ENCODE results near the gene RASA4B. TPM values are rescaled to one million over a fixed set of nuclear protein-coding genes. Genes with fewer than 3 reads are reported as not detected.
"Not testable (repeated sequence)": the region's sequence is repeated elsewhere in the genome, so short reads cannot be mapped to it uniquely, and the experiment has no call there.

Gene RASA4B
- total RNA-seq = 10 to 100 TPM in 3 of 4 donors, 1 to 10 TPM in 1; 4.2 to 39.2 (median 18.5) TPM

DNA sequence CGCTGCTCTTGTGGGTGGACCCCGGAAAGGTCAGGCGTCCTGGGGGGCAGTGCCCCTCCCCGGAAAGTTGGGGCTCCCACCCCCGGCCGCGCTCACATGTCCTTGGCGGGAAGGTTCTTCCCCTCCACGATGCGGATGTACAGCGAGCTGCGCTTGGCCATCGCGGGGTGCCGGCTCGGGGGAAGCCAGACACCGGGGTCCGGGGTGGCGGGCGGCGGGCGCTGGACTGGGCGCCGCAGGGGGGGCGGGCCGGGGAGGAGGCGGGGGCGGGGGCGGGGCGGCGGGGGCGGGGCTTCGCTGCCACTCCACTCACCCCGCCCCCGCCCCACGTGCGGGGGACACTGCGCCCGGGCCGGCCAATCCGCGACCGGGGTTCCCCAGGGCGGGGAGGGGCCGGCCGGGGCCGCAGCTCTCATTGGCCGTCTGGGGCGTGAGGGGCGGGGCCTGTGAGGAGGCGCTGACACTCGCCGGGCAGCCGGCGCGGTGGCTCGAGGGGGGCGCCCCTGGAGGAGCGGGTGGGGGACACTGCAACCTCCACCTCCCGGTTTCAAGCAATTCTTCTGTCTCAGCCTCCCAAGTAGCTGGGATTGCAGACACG is at the start of gene RASA4B:
Gene RASA4B, minus strand, starts transcription at position 228 of the 598 bp plus-strand sequence. Its CDS starts 67 bp downstream, at position 161.
- peak within 1 kb of the TSS in 3 of 4 donors; percentile 37 to 55 (median 41) for H3K4me3 ChIP-seq
- intact Hi-C loops (cut with DNase I); DNase-seq (ENCODE audit: extremely low spot score); H3K4me1 ChIP-seq; H3K36me3 ChIP-seq; H3K9me3 ChIP-seq; H3K27me3 ChIP-seq; H3K27ac ChIP-seq (replicated peaks in 1 of 4): not testable (repeated sequence)
- WGBS = no CpG with 5 or more reads among the region's 61 CpGs

DNA sequence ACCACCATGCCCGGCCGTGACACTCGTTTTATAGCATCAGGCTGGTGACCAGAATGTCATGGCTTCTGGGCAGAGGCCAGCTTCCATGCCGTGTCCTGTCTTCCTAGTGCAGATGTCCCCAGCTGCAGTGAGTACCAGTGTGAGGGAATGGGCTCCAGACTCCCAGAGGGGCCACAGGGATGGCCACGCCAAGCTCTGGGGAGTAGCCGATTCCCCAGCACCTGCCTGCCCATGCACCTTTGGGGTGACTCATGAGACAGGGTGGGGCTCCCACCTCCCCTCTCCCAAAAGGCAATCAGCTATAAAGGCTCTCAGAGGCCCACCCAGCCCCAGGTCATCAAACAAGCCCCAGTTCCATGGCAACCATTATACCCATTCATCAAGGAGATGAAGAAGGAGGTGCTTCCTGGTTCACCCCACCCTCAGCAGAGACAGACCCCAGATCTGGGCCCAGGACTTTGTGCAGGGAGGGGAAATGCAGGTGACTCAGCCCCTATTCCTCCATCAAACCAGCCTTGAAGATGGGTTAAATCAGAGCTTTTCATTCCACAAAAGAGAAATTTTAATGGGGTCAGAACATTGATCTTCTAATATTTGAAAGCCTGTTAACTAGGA is 33.3 kb upstream of the RASA4B start, which contains the start of gene SPDYE2:
Gene SPDYE2, plus strand, starts transcription at position 419 of the 615 bp plus-strand sequence. CDS start 2,030 bp downstream, outside the sequence.
- H3K36me3 ChIP-seq; intact Hi-C loops (cut with DNase I); H3K27ac ChIP-seq (replicated peaks in 1 of 4); DNase-seq (ENCODE audit: extremely low spot score); H3K4me3 ChIP-seq; H3K4me1 ChIP-seq; H3K27me3 ChIP-seq; H3K9me3 ChIP-seq: not testable (repeated sequence)
- no CpG with 5 or more reads among the region's 6 CpGs for WGBS

DNA sequence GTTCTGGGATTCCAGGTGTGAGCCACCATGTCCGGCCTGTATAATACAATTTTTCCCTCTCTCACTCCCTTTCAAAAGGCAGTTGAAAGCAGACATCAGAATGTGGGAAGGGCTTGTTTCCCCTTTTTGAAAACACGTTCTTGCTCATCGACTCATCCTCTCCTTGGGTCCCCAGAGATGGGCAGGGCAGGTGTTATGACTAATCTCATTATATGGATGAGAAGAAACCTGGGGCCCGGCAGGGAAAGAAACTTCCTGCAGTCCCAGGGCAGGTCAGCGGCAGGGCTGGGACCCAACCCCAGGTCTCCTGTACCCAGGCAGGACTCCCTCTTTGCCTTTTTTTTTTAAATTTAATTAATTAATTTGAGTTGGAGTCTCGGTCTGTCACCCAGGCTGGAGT is 28.8 kb upstream of the RASA4B start:
- H3K9me3 ChIP-seq; H3K36me3 ChIP-seq; DNase-seq (ENCODE audit: extremely low spot score); H3K4me3 ChIP-seq; intact Hi-C loops (cut with DNase I); H3K27me3 ChIP-seq; H3K27ac ChIP-seq (replicated peaks in 1 of 4); H3K4me1 ChIP-seq: not testable (repeated sequence)
- no CpG with 5 or more reads among the region's 6 CpGs for WGBS

DNA sequence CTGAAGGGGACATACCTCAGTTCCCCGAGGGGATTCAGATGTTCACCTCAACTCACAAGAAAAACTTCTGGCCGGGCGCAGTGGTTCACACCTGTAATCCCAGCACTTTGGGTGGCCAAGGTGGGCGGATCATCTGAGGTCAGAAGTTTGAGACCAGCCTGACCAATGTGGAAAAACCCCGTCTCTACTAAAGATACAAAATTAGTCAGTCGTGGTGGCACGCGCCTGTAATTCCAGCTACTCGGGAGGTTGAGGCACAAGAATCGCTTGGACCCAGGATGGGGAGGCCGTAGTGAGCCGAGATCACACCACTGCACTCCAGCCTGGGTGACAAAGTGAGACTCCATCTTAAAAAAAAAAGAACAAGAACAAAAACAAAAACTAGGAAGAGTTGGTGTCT is 27.7 kb upstream of the RASA4B start:
- H3K36me3 ChIP-seq; H3K27me3 ChIP-seq; H3K9me3 ChIP-seq; H3K27ac ChIP-seq (replicated peaks in 1 of 4); H3K4me1 ChIP-seq; intact Hi-C loops (cut with DNase I); DNase-seq (ENCODE audit: extremely low spot score); H3K4me3 ChIP-seq: not testable (repeated sequence)
- WGBS = no CpG with 5 or more reads among the region's 12 CpGs

DNA sequence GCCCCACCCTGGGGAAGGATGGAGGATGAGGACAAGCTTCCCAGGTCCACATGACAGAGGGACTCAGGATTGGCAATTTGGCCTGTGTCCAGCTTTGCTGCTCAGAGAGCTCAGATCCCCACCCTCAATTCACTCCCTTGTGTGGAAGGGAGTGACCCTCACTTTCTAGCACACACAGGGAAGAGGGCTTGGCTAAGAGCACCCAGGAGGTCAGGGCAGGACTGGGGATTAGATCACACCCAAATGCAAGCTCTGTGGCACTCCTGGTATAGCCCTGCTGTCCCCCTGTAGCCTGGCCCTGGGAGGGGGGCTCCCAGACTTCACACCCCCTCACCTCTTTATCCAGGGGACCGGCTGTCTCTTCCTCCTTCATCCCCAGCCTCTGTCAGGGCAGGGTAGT is 26.8 kb upstream of the RASA4B start:
- H3K36me3 ChIP-seq = not testable (repeated sequence)

DNA sequence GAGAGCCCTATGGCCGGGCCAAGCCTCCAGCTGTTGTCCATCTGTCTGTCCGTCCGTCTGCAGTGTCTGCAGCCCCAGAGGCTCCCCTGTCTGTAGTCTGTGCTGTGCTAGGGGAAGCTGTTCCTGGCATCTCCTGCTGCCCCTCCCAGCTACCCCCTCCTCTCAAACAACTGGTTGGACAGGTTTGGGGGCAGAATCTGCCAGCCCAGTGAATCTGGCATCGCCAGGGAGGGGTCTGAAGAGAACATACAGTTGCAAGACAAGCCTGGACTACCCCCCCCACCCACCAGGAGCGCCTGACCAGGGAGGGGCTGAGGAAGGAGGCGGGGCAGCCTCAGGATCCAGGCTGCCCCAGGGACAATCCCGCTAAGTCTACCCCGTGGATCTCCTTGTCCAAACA is 26.0 kb upstream of the RASA4B start, which contains the start of gene UPK3BL2:
Gene UPK3BL2, minus strand, starts transcription at position 101 of the 400 bp plus-strand sequence. Its CDS starts 60 bp downstream, at position 41.
- H3K27me3 ChIP-seq; H3K9me3 ChIP-seq; H3K27ac ChIP-seq (replicated peaks in 1 of 4); H3K4me1 ChIP-seq; DNase-seq (ENCODE audit: extremely low spot score); H3K4me3 ChIP-seq; H3K36me3 ChIP-seq; intact Hi-C loops (cut with DNase I): not testable (repeated sequence)
- no CpG with 5 or more reads among the region's 8 CpGs for WGBS

More for the DNA sequence above, 26.8 kb upstream of the RASA4B start:
- no CpG with 5 or more reads among the region's 1 CpG for WGBS
- H3K4me1 ChIP-seq; DNase-seq (ENCODE audit: extremely low spot score); intact Hi-C loops (cut with DNase I); H3K27ac ChIP-seq (replicated peaks in 1 of 4); H3K4me3 ChIP-seq; H3K9me3 ChIP-seq; H3K27me3 ChIP-seq: not testable (repeated sequence)

DNA sequence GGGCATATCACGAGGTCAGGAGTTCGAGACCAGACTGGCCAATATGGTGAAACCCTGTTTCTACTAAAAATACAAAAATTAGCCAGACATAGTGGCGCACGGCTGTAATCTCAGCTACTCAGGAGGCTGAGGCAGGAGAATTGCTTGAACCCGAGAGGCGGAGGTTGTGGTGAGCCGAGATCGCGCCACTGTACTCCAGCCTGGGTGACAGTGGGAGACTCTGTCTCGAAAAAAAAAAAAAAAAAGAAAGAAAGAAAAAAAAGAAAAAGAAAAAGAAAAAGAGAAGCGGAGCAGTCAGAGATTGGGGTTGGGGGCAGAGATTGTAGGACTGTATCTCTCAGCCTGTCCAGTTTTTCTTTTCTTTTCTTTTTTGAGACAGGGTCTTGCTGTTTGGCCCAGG is 25.2 kb upstream of the RASA4B start:
- H3K9me3 ChIP-seq; H3K4me1 ChIP-seq; H3K27ac ChIP-seq (replicated peaks in 1 of 4); H3K4me3 ChIP-seq; H3K36me3 ChIP-seq; H3K27me3 ChIP-seq; DNase-seq (ENCODE audit: extremely low spot score); intact Hi-C loops (cut with DNase I): not testable (repeated sequence)
- no CpG with 5 or more reads among the region's 11 CpGs for WGBS

DNA sequence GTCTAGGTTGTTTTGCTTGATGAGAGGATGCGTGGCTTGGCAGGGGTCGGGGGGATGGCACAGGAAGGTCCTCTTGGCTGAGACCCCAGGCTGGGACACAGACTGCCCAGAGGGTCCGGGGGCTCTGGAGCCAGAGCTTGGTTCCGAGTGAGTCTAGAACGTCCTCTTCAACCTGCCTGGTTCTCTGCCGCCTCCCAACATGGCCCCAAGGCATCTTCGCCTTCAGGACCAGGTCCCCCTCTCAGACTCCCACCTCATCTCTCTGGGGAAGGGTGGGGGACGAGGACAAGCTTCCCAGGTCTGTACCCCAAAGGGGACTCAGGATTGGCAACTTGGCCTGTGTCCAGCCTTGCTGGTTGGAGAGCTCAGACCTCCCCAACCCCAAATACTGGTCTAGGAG is 24.5 kb upstream of the RASA4B start:
- intact Hi-C loops (cut with DNase I); H3K4me3 ChIP-seq; H3K27ac ChIP-seq (replicated peaks in 1 of 4); H3K4me1 ChIP-seq; H3K27me3 ChIP-seq; DNase-seq (ENCODE audit: extremely low spot score); H3K36me3 ChIP-seq; H3K9me3 ChIP-seq: not testable (repeated sequence)
- no CpG with 5 or more reads among the region's 8 CpGs for WGBS

DNA sequence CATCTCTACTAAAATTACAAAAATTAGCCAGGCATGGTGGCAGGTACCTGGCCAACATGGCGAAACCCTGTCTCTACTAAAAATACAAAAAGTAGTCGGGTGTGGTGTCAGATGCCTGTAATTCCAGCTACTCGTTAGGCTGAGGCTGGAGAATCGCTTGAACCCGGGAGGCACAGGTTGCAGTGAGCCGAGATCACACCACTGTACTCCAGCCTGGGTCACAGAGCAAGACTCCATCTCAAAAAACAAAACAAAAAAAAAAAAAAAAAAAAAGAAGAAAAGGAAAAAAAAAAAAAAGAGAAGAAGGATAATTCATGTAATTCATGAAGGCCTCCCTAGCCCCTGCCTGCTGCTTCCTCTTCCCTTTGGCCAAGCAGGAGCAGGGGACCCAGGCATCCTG is 23.0 kb upstream of the RASA4B start:
- H3K4me3 ChIP-seq; DNase-seq (ENCODE audit: extremely low spot score); intact Hi-C loops (cut with DNase I); H3K27me3 ChIP-seq; H3K27ac ChIP-seq (replicated peaks in 1 of 4); H3K36me3 ChIP-seq; H3K9me3 ChIP-seq; H3K4me1 ChIP-seq: not testable (repeated sequence)
- 86% methylated on average over 5 of the region's 6 CpGs for WGBS

DNA sequence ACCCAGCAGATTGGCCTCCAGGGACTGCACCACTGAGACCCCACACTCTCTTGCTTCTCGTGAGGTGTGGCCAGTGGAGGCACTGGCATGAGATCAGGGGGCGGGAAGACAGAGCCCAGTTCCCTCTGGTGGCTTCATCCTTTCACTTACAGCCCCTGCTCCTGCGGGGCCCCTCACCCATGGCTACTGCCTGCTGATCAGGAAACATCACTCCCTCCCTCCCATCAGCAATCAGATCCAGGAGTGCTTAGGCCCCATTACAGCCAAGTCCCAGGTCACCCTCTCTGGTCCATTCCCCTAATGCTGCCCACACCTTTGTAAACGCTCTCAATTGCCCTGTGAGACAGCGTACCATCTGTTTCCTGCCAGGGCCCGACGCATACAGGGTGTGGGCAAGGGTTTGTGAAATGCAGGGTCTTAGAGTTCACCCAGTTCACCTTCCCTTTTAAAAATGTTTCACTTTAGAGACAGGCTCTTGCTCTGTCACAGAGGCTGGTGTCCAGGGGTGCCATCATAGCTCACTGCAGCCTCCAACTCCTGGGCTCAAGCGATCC is 17.6 kb upstream of the RASA4B start:
- H3K4me3 ChIP-seq; H3K9me3 ChIP-seq; H3K4me1 ChIP-seq; H3K27ac ChIP-seq (replicated peaks in 1 of 4); intact Hi-C loops (cut with DNase I); H3K36me3 ChIP-seq; H3K27me3 ChIP-seq; DNase-seq (ENCODE audit: extremely low spot score): not testable (repeated sequence)
- WGBS = 75% methylated on average over 1 of the region's 8 CpGs

DNA sequence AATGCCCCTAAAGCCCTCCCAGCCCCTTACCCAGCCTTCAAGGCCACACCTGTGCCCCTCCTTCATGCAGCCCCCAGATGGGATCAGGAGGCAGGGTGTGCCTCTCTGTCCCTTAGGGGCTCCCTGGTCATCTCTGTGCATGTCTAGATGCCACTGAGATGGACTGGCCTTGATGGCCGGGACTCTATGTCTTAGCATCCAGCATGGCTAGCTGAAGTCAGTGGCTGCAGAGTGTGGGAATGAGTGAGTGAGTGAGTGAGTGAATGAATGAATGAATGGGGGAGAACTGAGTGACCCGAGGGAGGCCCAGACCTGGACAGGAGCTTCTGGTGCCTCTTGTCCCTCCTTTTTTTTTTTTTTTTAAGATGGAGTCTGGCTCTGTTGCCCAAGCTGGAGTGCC is 14.6 kb upstream of the RASA4B start:
- intact Hi-C loops (cut with DNase I); H3K4me1 ChIP-seq; H3K4me3 ChIP-seq; H3K27me3 ChIP-seq; H3K36me3 ChIP-seq; DNase-seq (ENCODE audit: extremely low spot score); H3K27ac ChIP-seq (replicated peaks in 1 of 4); H3K9me3 ChIP-seq: not testable (repeated sequence)
- WGBS = 96% methylated on average over 2 of the region's 2 CpGs

DNA sequence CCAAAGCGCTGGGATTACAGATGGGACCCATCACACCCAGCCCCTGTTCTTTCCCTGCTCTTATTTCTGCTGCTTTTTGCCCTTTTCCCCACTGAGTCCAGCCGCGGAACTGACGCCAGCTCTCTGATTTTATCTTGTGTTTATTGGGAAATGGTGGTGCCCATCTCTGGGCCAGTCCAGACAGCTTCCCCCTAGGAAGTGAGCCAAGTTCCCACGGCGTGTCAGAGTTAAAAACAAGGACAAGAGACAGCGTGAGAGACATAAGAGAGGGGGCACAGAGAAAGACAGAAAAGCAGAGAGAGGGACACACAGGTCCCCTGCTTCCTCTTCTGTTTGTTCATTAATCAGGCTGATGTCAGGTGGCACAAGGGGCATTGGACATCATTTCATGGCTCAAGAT is 14.0 kb upstream of the RASA4B start:
- H3K27me3 ChIP-seq; intact Hi-C loops (cut with DNase I); DNase-seq (ENCODE audit: extremely low spot score); H3K36me3 ChIP-seq; H3K27ac ChIP-seq (replicated peaks in 1 of 4); H3K9me3 ChIP-seq; H3K4me1 ChIP-seq; H3K4me3 ChIP-seq: not testable (repeated sequence)
- no CpG with 5 or more reads among the region's 7 CpGs for WGBS
